Parathyroid adenoma (tissue), 2 donors: ENCODE data around the gene DUS1L.

Experiments used
- H2AFZ ChIP-seq: fragments of 300-600 bp; sonication (generic); one replicate; pipeline ENCODE4 v1.7.0; 2017; ENCODE audit warnings: antibody characterized with exemption, mild to moderate bottlenecking
- H3K27ac ChIP-seq: fragments of 300-600 bp; sonication (generic); one replicate; pipeline ENCODE4 v1.7.0; 2017
- H3K27me3 ChIP-seq: fragments of 300-600 bp; sonication (generic); one replicate; pipeline ENCODE4 v1.7.0; 2017; ENCODE audit warnings: low read length; ENCODE audit not compliant: control insufficient read depth, insufficient read depth
- H3K36me3 ChIP-seq: fragments of 300-600 bp; sonication (generic); one replicate; pipeline ENCODE4 v1.7.0; 2017; ENCODE audit warnings: low read length; ENCODE audit not compliant: control insufficient read depth, insufficient read depth
- H3K4me1 ChIP-seq: fragments of 300-600 bp; sonication (generic); one replicate; pipeline ENCODE4 v1.7.0; 2017; ENCODE audit warnings: control low read depth
- H3K4me2 ChIP-seq: fragments of 300-600 bp; sonication (generic); one replicate; pipeline ENCODE4 v1.7.0; 2017; ENCODE audit warnings: low read length
- H3K4me3 ChIP-seq: fragments of 300-600 bp; sonication (generic); one replicate; pipeline ENCODE4 v1.7.0; 2017; ENCODE audit warnings: low read depth, low read length
- H3K79me2 ChIP-seq: fragments of 300-600 bp; sonication (generic); one replicate; pipeline ENCODE4 v1.7.0; 2017; ENCODE audit warnings: control low read depth
- H3K9ac ChIP-seq: fragments of 300-600 bp; sonication (generic); one replicate; pipeline ENCODE4 v1.7.0; 2017; ENCODE audit warnings: mild to moderate bottlenecking
- H3K9me3 ChIP-seq: fragments of 300-600 bp; sonication (generic); one replicate; pipeline ENCODE4 v1.7.0; 2017; ENCODE audit warnings: low read length; ENCODE audit not compliant: control insufficient read depth
- TF ChIP-seq, protein P1 (sequence below): fragments of 300-600 bp; sonication (generic); IDR thresholded peaks from one replicate; pipeline ENCODE4 v1.7.0; 2017; ENCODE audit warnings: antibody characterized with exemption, mild to moderate bottlenecking
- donor health status: primary hyperparathyroidism.

The DUS1L gene

GRCh38 chr17:82064433-82065192 is 991 bp downstream of the DUS1L start:
- peak overlapping the region; percentile 70 for H3K4me3 ChIP-seq
- TF ChIP-seq, protein P1, sequence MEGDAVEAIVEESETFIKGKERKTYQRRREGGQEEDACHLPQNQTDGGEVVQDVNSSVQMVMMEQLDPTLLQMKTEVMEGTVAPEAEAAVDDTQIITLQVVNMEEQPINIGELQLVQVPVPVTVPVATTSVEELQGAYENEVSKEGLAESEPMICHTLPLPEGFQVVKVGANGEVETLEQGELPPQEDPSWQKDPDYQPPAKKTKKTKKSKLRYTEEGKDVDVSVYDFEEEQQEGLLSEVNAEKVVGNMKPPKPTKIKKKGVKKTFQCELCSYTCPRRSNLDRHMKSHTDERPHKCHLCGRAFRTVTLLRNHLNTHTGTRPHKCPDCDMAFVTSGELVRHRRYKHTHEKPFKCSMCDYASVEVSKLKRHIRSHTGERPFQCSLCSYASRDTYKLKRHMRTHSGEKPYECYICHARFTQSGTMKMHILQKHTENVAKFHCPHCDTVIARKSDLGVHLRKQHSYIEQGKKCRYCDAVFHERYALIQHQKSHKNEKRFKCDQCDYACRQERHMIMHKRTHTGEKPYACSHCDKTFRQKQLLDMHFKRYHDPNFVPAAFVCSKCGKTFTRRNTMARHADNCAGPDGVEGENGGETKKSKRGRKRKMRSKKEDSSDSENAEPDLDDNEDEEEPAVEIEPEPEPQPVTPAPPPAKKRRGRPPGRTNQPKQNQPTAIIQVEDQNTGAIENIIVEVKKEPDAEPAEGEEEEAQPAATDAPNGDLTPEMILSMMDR: no peak
- peak overlapping the region; percentile 91 for H3K4me2 ChIP-seq
- H2AFZ ChIP-seq: no peak overlapping the region
- peak overlapping the region; percentile 42 for H3K27ac ChIP-seq
- H3K36me3 ChIP-seq: no peaks in the 10 kb centered on the region
- H3K9ac ChIP-seq: peak overlapping the region; percentile 83
- peaks cover 13% of the 10 kb centered on the region for H3K4me1 ChIP-seq
- no peaks in the 10 kb centered on the region for H3K9me3 ChIP-seq
- no peaks in the 10 kb centered on the region for H3K27me3 ChIP-seq
- H3K79me2 ChIP-seq: no peaks in the 10 kb centered on the region

DNA sequence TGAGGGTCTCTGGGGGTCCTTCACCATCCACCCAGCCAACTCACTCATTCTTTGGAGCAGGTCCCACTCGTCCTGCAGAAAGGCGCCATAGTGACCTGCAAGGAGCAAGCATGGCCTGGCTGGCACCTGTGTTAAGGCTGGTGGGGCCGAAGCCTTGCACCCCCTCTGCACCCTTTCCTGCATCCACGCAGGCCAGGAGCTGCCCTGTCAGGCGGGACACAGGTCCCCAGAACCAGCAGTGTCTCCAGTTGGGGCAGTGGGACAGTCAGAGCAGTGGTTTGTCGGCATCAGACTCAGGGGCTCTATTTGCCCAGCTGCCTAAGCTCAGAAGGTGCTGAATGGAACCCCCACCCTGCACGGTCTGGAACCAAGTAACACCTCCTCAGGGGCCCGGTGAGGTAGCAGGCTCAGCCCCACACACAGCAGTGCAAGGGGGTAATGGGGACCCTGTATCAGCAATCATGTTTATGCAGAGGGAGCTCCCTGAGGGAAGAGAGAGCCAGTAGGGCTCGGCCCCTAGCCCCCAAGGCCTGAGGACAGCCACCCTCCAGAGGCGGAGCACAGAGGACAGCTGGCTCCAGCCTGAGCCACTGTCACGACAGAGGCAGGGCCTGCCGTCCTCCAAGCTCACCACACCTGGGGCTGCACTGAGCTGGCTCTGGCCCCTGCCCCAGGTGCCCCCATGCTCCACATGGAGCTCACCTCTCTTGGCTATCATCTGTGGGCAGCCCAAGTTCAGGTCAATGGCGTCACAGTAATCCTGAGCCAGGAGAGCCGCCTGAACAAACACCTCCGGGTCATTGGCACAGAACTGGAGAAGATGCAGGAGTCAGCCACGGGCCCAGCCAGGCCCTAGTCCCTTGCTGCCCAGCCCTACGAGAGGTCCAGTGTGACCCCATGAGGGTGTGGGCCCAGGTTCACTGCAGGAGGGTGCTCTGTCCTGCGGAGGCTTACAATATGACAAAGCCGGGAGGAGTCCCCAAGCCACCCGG is 1.9 kb downstream of the DUS1L start:
- Histone ChIP-seq H3K9ac (no peak overlapping the region), H3K27me3 (no peaks in the 10 kb centered on the region), H2AFZ (no peak overlapping the region), H3K4me3 (no peak overlapping the region), H3K4me1 (peaks cover 13% of the 10 kb centered on the region), H3K36me3 (no peaks in the 10 kb centered on the region), H3K27ac (no peak overlapping the region), H3K79me2 (no peaks in the 10 kb centered on the region), H3K4me2 (peak overlapping the region; percentile 91), H3K9me3 (no peaks in the 10 kb centered on the region)
- TF ChIP-seq, protein P1: no peak

DNA sequence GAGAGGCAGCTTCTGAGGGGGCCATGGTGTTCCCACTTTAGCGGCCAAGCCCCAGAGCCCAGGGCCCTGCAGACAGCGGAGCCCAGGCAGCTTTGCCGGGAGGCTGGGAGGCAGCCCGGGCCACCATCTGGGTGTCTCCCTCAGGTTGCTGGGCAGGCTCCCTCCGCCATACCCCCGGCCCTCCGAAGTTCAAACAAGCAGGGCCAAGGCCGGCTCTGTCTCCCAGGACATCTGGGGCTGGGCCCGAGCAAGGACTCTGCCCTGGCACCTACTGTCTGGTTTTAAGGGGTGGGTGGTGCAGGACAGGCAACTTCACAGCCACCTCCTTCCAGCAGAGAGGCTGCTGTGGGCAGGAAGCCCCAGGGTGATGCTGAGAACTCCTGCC is 2.6 kb downstream of the DUS1L start:
- TF ChIP-seq, protein P1: no peak
- Histone ChIP-seq H3K27me3 (no peaks in the 10 kb centered on the region), H2AFZ (no peak overlapping the region), H3K9ac (no peak overlapping the region), H3K4me2 (no peak overlapping the region), H3K9me3 (no peaks in the 10 kb centered on the region), H3K36me3 (no peaks in the 10 kb centered on the region), H3K27ac (no peak overlapping the region), H3K4me3 (no peak overlapping the region), H3K79me2 (no peaks in the 10 kb centered on the region), H3K4me1 (peaks cover 13% of the 10 kb centered on the region)

DNA sequence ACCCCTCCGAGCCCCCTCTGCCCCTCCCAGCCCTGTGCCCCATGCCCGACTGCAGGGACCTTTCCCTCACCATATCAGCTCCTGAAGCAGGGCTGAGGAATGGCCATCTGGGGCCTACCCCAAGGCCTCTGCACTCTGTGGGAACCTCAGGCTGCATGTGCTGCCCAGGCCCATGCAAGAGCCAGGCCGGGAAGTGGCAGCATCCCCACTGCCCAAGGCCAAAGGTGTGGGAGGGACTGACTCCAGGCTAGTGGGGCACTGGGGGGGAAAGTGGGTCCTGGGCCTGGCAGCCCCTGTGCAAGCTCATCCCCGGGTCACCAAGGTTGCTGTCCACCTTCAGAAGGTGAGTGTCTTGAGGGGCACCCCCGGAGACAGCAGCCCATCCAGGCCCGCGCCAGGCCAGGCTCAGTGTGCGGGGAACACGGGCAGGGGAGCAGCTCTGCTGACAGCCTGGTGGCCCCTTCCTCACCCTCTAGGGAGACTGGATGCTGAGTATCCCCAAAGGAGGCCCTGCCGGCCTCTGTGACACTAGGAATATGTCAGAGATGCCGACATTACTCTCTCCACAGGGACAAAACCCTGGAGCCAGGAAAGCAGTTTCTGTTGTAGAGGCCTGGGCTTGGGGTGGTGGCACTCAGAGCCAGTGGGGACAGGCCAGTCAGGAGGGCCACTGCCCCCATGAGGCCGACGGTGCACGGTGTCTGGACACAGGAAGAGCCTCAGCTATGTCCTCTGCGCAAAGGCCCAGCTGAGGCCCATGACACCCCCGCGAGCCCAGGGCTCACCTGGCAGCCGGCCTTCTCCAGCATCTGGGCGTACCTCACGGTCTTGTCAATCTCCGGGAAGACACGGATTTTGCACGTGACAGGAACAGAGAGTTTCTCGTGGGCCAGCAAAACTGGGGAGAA is 3.3 kb downstream of the DUS1L start:
- TF ChIP-seq, protein P1: no peak
- no peak overlapping the region for H2AFZ ChIP-seq

More for the DNA sequence above, 3.3 kb downstream of the DUS1L start:
- Histone ChIP-seq H3K9me3 (no peaks in the 10 kb centered on the region), H3K4me3 (no peak overlapping the region), H3K79me2 (no peaks in the 10 kb centered on the region), H3K27me3 (no peaks in the 10 kb centered on the region), H3K27ac (no peak overlapping the region), H3K4me1 (peaks cover 13% of the 10 kb centered on the region), H3K9ac (no peak overlapping the region), H3K4me2 (no peak overlapping the region), H3K36me3 (no peaks in the 10 kb centered on the region)
